Measurements from ENCODE around the gene RAD51B. TPM values are rescaled to one million over a fixed set of nuclear protein-coding genes. Genes with fewer than 3 reads are reported as not detected.

RAD51B gene
- total RNA-seq, 1 experiment from 2014 or later: 8.5 TPM

- H3K36me3 ChIP-seq (ENCODE audit: control insufficient read depth, insufficient read depth, low read length): no peaks in the 10 kb centered on the region
- no peak overlapping the region; the same call in 1 of the 2 replicates for H3K27ac ChIP-seq (ENCODE audit: low read length)
- DNase-seq (ENCODE audit: low read depth, low spot score): no peak
- no peak overlapping the region for H3K4me3 ChIP-seq (ENCODE audit: low read depth in 2 of 2, low read length in 2 of 2)
- ATAC-seq: no peak
- no TSS peak for BruUV-seq (replicated peaks)
- no peaks in the 10 kb centered on the region for H3K4me1 ChIP-seq (ENCODE audit: control insufficient read depth, insufficient read depth, low read length)
- ChIA-PET POLR2A (no interaction called here), CTCF (no interaction called here)
- in situ Hi-C loops (cut with HindIII; ENCODE audit: low pct_unique_long_range_greater_than_20kb, low sequenced_read_pairs) (no loop called here), intact Hi-C loops (cut with micrococcal nuclease; ENCODE audit: unreplicated experiment) (no loop called here)
- H3K9me3 ChIP-seq (ENCODE audit: control insufficient read depth, insufficient read depth, low read depth, low read length): no peaks in the 10 kb centered on the region
- no peak for TF ChIP-seq POLR2AphosphoS5 (IDR thresholded peaks at IDR 0.05; ENCODE audit: low read depth, low read length)
- no peak for TF ChIP-seq CTCF (IDR thresholded peaks at IDR 0.05)
- H3K27me3 ChIP-seq (ENCODE audit: control insufficient read depth, insufficient read depth, low read length): no peaks in the 10 kb centered on the region
These were observed 443.0 kb downstream of the RAD51B start for GRCh38 chr14:68262567-68262966.

- TF ChIP-seq CTCF (IDR thresholded peaks at IDR 0.05): no peak
- no peak for TF ChIP-seq TCF7L2 (IDR thresholded peaks at IDR 0.05; ENCODE audit: low read depth, low read length)
- TF ChIP-seq SIN3A (IDR thresholded peaks at IDR 0.05; ENCODE audit: borderline replicate concordance, insufficient read depth, low read depth, low read length): no peak
- no peak for TF ChIP-seq POLR2AphosphoS5 (IDR thresholded peaks at IDR 0.05; ENCODE audit: low read depth, low read length)
- no peak for TF ChIP-seq REST (IDR thresholded peaks at IDR 0.05; ENCODE audit: insufficient read depth in 1 of 2, low read depth in 2 of 2, low read length in 1 of 2)
- ChIA-PET CTCF (no interaction called here), POLR2A (no interaction called here)
- in situ Hi-C loops (cut with HindIII; ENCODE audit: low pct_unique_long_range_greater_than_20kb, low sequenced_read_pairs): no loop called here
- Histone ChIP-seq H3K4me3 (ENCODE audit: low read depth in 2 of 2, low read length in 2 of 2) (no peak overlapping the region), H3K9me3 (ENCODE audit: control insufficient read depth, insufficient read depth, low read depth, low read length) (no peaks in the 10 kb centered on the region), H3K27me3 (ENCODE audit: control insufficient read depth, insufficient read depth, low read length) (no peaks in the 10 kb centered on the region), H3K36me3 (ENCODE audit: control insufficient read depth, insufficient read depth, low read length) (no peaks in the 10 kb centered on the region), H3K4me1 (ENCODE audit: control insufficient read depth, insufficient read depth, low read length) (no peaks in the 10 kb centered on the region), H3K27ac (ENCODE audit: low read length) (no peak overlapping the region)
- no peak for ATAC-seq
- no TSS peak for BruUV-seq (replicated peaks)
- intact Hi-C loops (cut with micrococcal nuclease; ENCODE audit: unreplicated experiment): no loop called here
- DNase-seq (ENCODE audit: low read depth, low spot score): no peak
These were observed 444.1 kb downstream of the RAD51B start for GRCh38 chr14:68263563-68264259.
